Muscle of leg (tissue), 16 donors: ENCODE results near the gene MAP3K7. TPM values are rescaled to one million over a fixed set of nuclear protein-coding genes. Genes with fewer than 3 reads are reported as not detected.

Experiments
- DNase-seq: peaks from one replicate; pipeline ENCODE4 v3.0.0; 2013
- H3K27ac ChIP-seq: one replicate; pipeline ENCODE4 v1.5.1; 2013; ENCODE audit warnings: mild to moderate bottlenecking, low read length, control low read depth
- H3K27me3 ChIP-seq: one replicate; pipeline ENCODE4 v1.6.1; 2013; ENCODE audit warnings: low read length; ENCODE audit not compliant: control insufficient read depth, insufficient read depth
- H3K36me3 ChIP-seq: one replicate; pipeline ENCODE4 v1.6.1; 2013; ENCODE audit warnings: low read length; ENCODE audit not compliant: control insufficient read depth, insufficient read depth
- H3K4me1 ChIP-seq: one replicate; pipeline ENCODE4 v1.6.1; 2013; ENCODE audit warnings: low read length; ENCODE audit not compliant: control insufficient read depth, insufficient read depth
- H3K4me3 ChIP-seq: one replicate; pipeline ENCODE4 v1.5.1; 2013; ENCODE audit warnings: low read length, control low read depth
- H3K9me3 ChIP-seq: replicated peaks from 2 replicates; pipeline ENCODE4 v1.6.1; 2013; ENCODE audit warnings: low read depth, low read length; ENCODE audit not compliant: control insufficient read depth
- WGBS: methylation state at CpG from one replicate; pipeline ENCODE4 v1.1.5; 2013; ENCODE audit warnings: missing lambda C conversion rate; ENCODE audit not compliant: insufficient coverage; 5-methylcytosine and 5-hydroxymethylcytosine counted together
- long read RNA-seq, 11 donors: transcript quantifications; one replicate each; lab custom pipeline, GENCODE V29; 2026
- polyA plus RNA-seq, 8 donors: library from polyadenylated mRNA; unstranded; fragments of 120-200 nt; gene quantifications; one replicate each; pipeline versions ENCODE4 v1.2.1 to v1.2.3, GENCODE V29; 2013; ENCODE audit warnings: inconsistent platforms in 1 of 8, low replicate concordance in 1 of 8; ENCODE audit not compliant: insufficient read length in 8 of 8, insufficient read depth in 1 of 8
- total RNA-seq: library from RNA; stranded (reverse); fragments of 120-200 nt; gene quantifications from one replicate; pipeline ENCODE4 v1.2.4, GENCODE V29; 2013

MAP3K7 gene
- total RNA-seq: 27.9 TPM
- polyA plus RNA-seq: 10 to 100 TPM; 27.0 to 41.9 (median 37.0) TPM
- long read RNA-seq, donor 1, full-length matches to known transcripts: 5 of 5 reads
- long read RNA-seq, donor 1, partial matches to known transcripts: 0 of 5 reads
- long read RNA-seq, donor 1, other reads (novel, unspliced or antisense): 0 of 5 reads
- long read RNA-seq, donor 2, full-length matches to known transcripts: 1 of 1 reads
- long read RNA-seq, donor 2, partial matches to known transcripts: 0 of 1 reads
- long read RNA-seq, donor 2, other reads (novel, unspliced or antisense): 0 of 1 reads
- long read RNA-seq, donor 3, full-length matches to known transcripts: 9 of 9 reads
- long read RNA-seq, donor 3, partial matches to known transcripts: 0 of 9 reads
- long read RNA-seq, donor 3, other reads (novel, unspliced or antisense): 0 of 9 reads
- long read RNA-seq, donor 4, full-length matches to known transcripts: 7 of 7 reads
- long read RNA-seq, donor 4, partial matches to known transcripts: 0 of 7 reads
- long read RNA-seq, donor 4, other reads (novel, unspliced or antisense): 0 of 7 reads
- long read RNA-seq, donor 5, full-length matches to known transcripts: 18 of 39 reads
- long read RNA-seq, donor 5, partial matches to known transcripts: 21 of 39 reads
- long read RNA-seq, donor 5, other reads (novel, unspliced or antisense): 0 of 39 reads
- long read RNA-seq, donor 6, full-length matches to known transcripts: 25 of 25 reads
- long read RNA-seq, donor 6, partial matches to known transcripts: 0 of 25 reads
- long read RNA-seq, donor 6, other reads (novel, unspliced or antisense): 0 of 25 reads
- long read RNA-seq, donor 7, full-length matches to known transcripts: 10 of 15 reads
- long read RNA-seq, donor 7, partial matches to known transcripts: 5 of 15 reads
- long read RNA-seq, donor 7, other reads (novel, unspliced or antisense): 0 of 15 reads
- long read RNA-seq, donor 8, full-length matches to known transcripts: 9 of 9 reads
- long read RNA-seq, donor 8, partial matches to known transcripts: 0 of 9 reads
- long read RNA-seq, donor 8, other reads (novel, unspliced or antisense): 0 of 9 reads
- long read RNA-seq, donor 9, full-length matches to known transcripts: 11 of 11 reads
- long read RNA-seq, donor 9, partial matches to known transcripts: 0 of 11 reads
- long read RNA-seq, donor 9, other reads (novel, unspliced or antisense): 0 of 11 reads
- long read RNA-seq, donor 10, full-length matches to known transcripts: 16 of 41 reads
- long read RNA-seq, donor 10, partial matches to known transcripts: 25 of 41 reads
- long read RNA-seq, donor 10, other reads (novel, unspliced or antisense): 0 of 41 reads
- long read RNA-seq, donor 11, full-length matches to known transcripts: 7 of 7 reads
- long read RNA-seq, donor 11, partial matches to known transcripts: 0 of 7 reads
- long read RNA-seq, donor 11, other reads (novel, unspliced or antisense): 0 of 7 reads

- no peaks in the 10 kb centered on the region for H3K36me3 ChIP-seq
- peak within 1 kb of the TSS; percentile 96 for H3K27ac ChIP-seq
- no peaks in the 10 kb centered on the region for H3K9me3 ChIP-seq
- H3K4me1 ChIP-seq: no peaks in the 10 kb centered on the region
- peak within 1 kb of the TSS; percentile 99 for H3K4me3 ChIP-seq
- no peaks in the 10 kb centered on the region for H3K27me3 ChIP-seq
- WGBS: under 1% methylated on average over 55 of the region's 58 CpGs
- DNase-seq: peak; percentile 99
Observed at GRCh38 chr6:90586836-90587638, at the start of gene MAP3K7. Gene MAP3K7, minus strand, starts transcription at chr6:90587072. Its CDS starts 189 bp downstream, at chr6:90586883.

DNA sequence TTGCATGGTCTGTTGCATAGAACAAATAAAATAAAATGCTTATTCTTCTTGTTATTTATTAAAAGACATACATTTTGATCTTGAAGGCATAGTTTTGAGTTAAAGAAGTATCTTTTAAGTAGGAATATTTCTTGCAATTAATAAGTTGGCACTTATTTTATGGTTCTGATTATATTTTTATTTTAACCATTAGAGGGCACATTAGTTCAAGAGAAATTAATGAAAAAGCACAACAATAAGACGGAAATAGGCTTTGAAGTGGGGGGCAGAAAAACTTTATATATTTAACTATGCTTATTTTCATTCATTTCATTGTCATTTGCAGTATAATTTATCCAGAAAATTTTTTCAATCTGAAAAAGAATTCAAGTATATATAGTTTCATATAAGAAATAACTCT lies 44.2 kb upstream of the MAP3K7 start:
- no peak overlapping the region for H3K27ac ChIP-seq
- H3K36me3 ChIP-seq: no peaks in the 10 kb centered on the region
- H3K9me3 ChIP-seq: no peaks in the 10 kb centered on the region
- no peak for DNase-seq
- H3K4me1 ChIP-seq: no peaks in the 10 kb centered on the region
- no peaks in the 10 kb centered on the region for H3K27me3 ChIP-seq
- H3K4me3 ChIP-seq: no peak overlapping the region
- no CpG with 5 or more reads among the region's 1 CpG for WGBS

DNA sequence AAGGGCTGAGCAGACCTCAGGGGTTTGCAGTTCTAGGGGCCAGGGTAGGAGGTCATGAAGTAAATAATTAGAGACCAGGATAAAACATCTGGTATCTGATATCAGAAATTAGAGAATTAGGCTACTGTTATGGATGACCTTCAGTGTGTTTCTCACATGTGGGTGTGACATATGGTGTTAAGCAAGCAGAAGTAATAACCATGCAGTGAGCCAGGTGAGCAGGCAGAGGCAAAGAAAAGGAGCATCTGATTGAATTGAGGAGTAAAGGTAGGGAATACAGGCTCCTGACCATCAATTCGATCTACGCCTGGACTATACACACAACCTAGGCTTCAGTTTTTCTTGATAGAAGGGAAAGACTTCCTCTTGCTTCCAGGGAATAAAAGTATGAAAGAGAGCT lies 34.7 kb upstream of the MAP3K7 start:
- no peaks in the 10 kb centered on the region for H3K9me3 ChIP-seq
- H3K27me3 ChIP-seq: no peaks in the 10 kb centered on the region
- no peak overlapping the region for H3K4me3 ChIP-seq
- no peak for DNase-seq
- no peak overlapping the region for H3K27ac ChIP-seq
- H3K4me1 ChIP-seq: no peaks in the 10 kb centered on the region
- H3K36me3 ChIP-seq: no peaks in the 10 kb centered on the region
- WGBS: no CpG with 5 or more reads among the region's 2 CpGs

GRCh38 chr6:90619221-90619620 lies 32.3 kb upstream of the MAP3K7 start:
- Histone ChIP-seq H3K27me3 (no peaks in the 10 kb centered on the region), H3K36me3 (no peaks in the 10 kb centered on the region), H3K4me3 (no peak overlapping the region), H3K27ac (no peak overlapping the region), H3K4me1 (no peaks in the 10 kb centered on the region), H3K9me3 (no peaks in the 10 kb centered on the region)
- no peak for DNase-seq
- WGBS: no CpG with 5 or more reads among the region's 2 CpGs

DNA sequence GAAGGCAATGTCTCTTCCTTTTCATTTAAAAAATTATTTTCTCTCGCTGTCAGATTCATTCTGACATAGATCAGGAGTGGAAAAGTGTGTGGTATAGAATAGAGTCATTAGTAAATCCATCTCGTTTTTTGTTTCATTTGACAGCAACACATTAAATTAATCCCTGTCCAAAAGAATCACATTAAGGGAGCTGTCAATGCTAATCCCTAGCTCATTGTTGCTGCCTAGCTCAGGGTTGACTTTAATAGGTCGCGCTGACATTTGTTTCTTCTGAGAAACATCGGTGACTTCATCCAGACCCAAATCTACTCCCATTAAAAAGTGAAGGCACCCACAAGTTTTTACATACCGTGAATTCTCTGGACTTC lies 25.4 kb upstream of the MAP3K7 start:
- H3K36me3 ChIP-seq: no peaks in the 10 kb centered on the region
- DNase-seq: no peak
- H3K4me3 ChIP-seq: no peak overlapping the region
- no peak overlapping the region for H3K27ac ChIP-seq
- 60% methylated on average over 2 of the region's 6 CpGs for WGBS
- no peaks in the 10 kb centered on the region for H3K9me3 ChIP-seq
- H3K4me1 ChIP-seq: peaks cover 11% of the 10 kb centered on the region
- H3K27me3 ChIP-seq: peaks cover 12% of the 10 kb centered on the region

DNA sequence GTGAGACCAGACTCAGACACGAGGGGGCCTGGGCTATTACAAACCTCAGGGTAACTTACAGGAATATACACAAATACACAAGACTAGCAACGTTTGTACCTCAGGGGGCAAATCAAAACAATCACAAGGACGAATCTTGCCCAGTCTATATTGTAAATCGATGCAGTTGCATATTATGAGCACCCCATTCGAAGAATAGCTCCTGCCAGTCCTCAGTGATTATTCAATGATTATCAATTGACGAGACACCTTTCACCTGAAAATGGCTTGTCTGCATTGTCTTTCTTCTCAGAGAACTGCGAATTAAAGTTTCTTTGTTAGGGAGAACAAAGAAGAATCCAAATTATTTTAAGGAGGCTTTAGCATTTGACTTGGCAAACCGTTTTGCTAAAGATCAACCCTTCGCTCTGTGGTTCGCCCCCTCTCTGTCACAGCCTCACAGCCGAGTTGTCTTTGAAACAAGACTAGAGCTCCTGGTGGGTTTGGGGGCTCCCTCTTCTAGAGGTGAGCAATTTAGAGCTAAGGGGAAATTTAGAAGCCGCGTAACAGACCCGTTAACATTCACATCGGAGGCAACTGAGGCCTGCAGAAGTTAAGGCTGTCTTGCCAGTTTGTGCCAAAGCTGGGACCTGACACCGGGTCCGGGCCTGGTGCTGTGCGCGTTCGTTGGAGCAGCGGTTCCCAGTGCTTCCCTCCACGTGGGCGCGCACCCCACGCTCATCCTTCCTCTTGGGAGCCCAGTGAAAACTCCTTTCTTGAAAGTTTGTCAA lies 24.9 kb upstream of the MAP3K7 start:
- no peak for DNase-seq
- peak overlapping the region; percentile 59 for H3K4me3 ChIP-seq
- H3K36me3 ChIP-seq: no peaks in the 10 kb centered on the region
- H3K27me3 ChIP-seq: peaks cover 12% of the 10 kb centered on the region
- 20% methylated on average over 10 of the region's 25 CpGs for WGBS
- H3K27ac ChIP-seq: peak overlapping the region; percentile 73
- H3K4me1 ChIP-seq: peaks cover 11% of the 10 kb centered on the region
- no peaks in the 10 kb centered on the region for H3K9me3 ChIP-seq

GRCh38 chr6:90610751-90611542 lies 24.1 kb upstream of the MAP3K7 start:
- H3K27me3 ChIP-seq: peaks cover 12% of the 10 kb centered on the region

DNA sequence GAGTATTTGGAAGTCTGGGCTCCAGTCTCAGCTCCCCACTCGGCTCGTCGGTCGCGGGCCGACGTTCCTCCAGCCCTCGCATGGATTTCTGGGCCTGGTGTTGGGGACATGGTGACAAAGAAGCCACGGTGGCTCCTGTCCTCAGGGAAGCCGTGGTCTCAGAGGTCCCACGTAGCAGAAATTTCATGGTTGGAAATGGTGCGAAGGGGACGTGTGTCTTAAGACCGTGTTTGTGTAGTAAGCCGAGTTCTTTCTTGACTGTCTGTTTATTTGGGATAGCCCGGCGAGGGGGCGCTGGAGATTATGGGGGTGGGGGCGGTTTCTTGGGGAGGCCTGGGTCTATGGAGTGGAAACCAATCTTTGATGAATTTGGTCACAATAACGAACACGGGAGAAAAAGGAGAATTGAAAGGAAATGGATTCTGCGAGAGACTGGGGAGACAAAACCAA lies 23.5 kb upstream of the MAP3K7 start:
- WGBS: 2% methylated on average over 22 of the region's 22 CpGs
- no peaks in the 10 kb centered on the region for H3K9me3 ChIP-seq
- H3K27ac ChIP-seq: peak overlapping the region; percentile 63
- peaks cover 11% of the 10 kb centered on the region for H3K4me1 ChIP-seq
- DNase-seq: peak; percentile 54
- peak overlapping the region; percentile 59 for H3K4me3 ChIP-seq
- peaks cover 12% of the 10 kb centered on the region for H3K27me3 ChIP-seq
- H3K36me3 ChIP-seq: no peaks in the 10 kb centered on the region

More at GRCh38 chr6:90610751-90611542, 24.1 kb upstream of the MAP3K7 start:
- peak overlapping the region; percentile 59 for H3K4me3 ChIP-seq
- peak overlapping the region; percentile 73 for H3K27ac ChIP-seq
- H3K36me3 ChIP-seq: no peaks in the 10 kb centered on the region
- WGBS: 0% methylated on average over 62 of the region's 72 CpGs
- H3K9me3 ChIP-seq: no peaks in the 10 kb centered on the region
- H3K4me1 ChIP-seq: peaks cover 11% of the 10 kb centered on the region
- DNase-seq: peak; percentile 75
